ENCODE data around the gene CDKL1.
A peak's percentile ranks its signal among the peaks of the same experiment; 100 is the strongest.

The CDKL1 gene

DNA sequence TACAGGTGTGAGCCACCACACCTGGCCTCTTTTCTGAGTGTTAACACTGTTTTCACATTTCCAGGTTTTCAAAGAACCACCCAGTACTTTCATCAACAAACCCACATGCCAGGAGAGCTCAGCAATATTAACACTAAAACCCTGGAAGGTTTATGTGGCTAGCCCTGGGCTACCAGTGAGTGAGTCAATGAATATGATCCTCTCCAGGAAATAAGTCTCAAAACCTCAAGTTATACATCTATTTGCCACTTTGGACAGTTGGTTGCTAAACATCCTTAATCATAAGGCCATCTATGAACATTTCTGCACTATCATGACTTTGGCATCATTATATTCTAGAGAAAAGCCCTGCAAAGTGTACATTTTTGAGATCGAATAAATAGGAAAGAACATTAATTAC is 6.3 kb upstream of the CDKL1 start:
- peaks cover 4% of the 10 kb centered on the region for H3K4me1 ChIP-seq (ENCODE audit: control insufficient read depth, low read depth, low read length)
- no peak overlapping the region for H3K27ac ChIP-seq (ENCODE audit: low read length)
- H3K36me3 ChIP-seq (ENCODE audit: control insufficient read depth, low read depth, low read length), result no peaks in the 10 kb centered on the region
- H3K9me3 ChIP-seq (ENCODE audit: control insufficient read depth, low read depth, low read length), result no peaks in the 10 kb centered on the region
- H3K9ac ChIP-seq (ENCODE audit: low read length), result no peak overlapping the region
- H3K4me3 ChIP-seq (ENCODE audit: low read length), result no peak overlapping the region
- peaks cover 5% of the 10 kb centered on the region for H3K27me3 ChIP-seq (ENCODE audit: control insufficient read depth, insufficient read depth, low read length)

DNA sequence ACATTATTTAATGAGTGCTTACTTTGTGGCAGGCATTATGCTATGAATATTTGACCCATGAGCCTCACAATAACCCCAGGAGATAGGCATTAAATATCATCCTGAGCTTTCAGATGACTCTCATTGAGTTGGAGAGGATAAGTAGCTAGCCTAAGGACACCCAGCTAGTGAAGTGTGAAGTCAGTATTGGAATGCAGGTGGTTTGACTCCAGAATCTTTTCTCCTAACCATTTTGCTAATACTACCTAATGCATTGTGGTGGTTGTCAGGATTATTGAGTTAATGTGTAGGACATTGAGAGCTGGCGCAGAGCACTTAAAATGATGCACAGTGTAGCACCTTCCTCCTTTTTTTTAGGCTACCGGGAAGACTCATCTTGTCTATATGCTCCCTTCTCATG is 3.8 kb upstream of the CDKL1 start:
- Histone ChIP-seq H3K27me3 (ENCODE audit: control insufficient read depth, insufficient read depth, low read length) (peaks cover 24% of the 10 kb centered on the region), H3K9ac (ENCODE audit: low read length) (no peak overlapping the region), H3K4me1 (ENCODE audit: control insufficient read depth, low read depth, low read length) (peaks cover 14% of the 10 kb centered on the region), H3K27ac (ENCODE audit: low read length) (no peak overlapping the region), H3K9me3 (ENCODE audit: control insufficient read depth, low read depth, low read length) (no peaks in the 10 kb centered on the region), H3K36me3 (ENCODE audit: control insufficient read depth, low read depth, low read length) (no peaks in the 10 kb centered on the region), H3K4me3 (ENCODE audit: low read length) (no peak overlapping the region)

DNA sequence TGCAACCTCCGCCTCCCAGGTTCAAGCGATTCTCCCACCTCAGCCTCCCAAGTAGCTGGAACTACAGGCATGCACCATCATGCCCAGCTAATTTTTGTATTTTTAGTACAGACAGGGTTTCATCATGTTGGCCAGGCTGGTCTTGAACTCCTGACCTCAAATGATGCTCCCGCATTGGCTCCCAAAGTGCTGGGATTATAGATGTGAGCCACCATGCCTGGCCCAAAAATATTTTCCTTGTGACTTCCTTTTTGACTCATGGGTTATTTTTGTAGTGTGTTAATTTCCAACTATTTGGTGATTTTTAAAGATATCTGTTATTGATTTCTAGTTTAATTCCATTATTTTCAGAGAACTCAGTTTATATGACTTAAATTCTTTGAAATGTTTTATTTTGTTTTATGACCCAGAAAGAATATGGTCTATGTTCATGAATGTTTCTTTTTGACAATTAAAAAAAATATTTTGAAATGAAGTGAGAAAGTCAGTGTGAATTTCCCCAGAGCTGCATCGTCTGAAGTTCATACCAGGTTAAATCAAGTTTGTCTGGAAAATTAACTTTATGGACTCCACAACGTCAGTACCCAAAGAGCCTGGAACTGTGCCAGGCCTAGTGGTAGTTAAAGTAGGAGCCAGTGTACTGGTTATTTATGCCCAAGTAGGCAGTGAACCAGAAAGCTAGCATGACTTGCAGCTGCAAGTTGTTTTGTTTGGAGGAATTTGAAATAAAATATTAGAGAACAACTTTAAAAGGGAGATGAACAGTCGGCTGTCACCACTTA is 2.8 kb upstream of the CDKL1 start:
- H3K27ac ChIP-seq (ENCODE audit: low read length), result no peak overlapping the region

DNA sequence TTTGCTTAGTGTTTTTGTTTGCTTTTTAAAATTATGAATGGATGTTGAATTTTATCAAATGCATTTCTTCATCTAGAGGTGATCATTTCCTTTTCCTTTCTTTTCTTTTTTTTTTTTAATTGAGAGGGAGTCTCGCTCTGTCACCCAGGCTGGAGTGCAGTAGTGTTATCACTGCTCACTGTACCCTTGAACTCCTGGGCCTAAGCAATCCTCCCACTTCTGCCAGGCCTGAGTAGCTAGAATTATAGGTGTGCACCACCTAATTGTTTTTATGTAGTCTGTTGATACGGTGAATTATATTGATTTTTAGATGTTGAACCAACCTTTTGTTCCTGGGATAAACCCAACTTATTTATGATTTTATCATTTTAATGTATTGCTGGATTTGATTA is 1.5 kb upstream of the CDKL1 start:
- Histone ChIP-seq H3K4me3 (ENCODE audit: low read length) (no peak overlapping the region), H3K36me3 (ENCODE audit: control insufficient read depth, low read depth, low read length) (no peaks in the 10 kb centered on the region), H3K9me3 (ENCODE audit: control insufficient read depth, low read depth, low read length) (no peaks in the 10 kb centered on the region), H3K27ac (ENCODE audit: low read length) (no peak overlapping the region), H3K9ac (ENCODE audit: low read length) (no peak overlapping the region), H3K4me1 (ENCODE audit: control insufficient read depth, low read depth, low read length) (peaks cover 14% of the 10 kb centered on the region), H3K27me3 (ENCODE audit: control insufficient read depth, insufficient read depth, low read length) (peaks cover 28% of the 10 kb centered on the region)

More for the DNA sequence above, 2.8 kb upstream of the CDKL1 start:
- Histone ChIP-seq H3K27me3 (ENCODE audit: control insufficient read depth, insufficient read depth, low read length) (peaks cover 28% of the 10 kb centered on the region), H3K36me3 (ENCODE audit: control insufficient read depth, low read depth, low read length) (no peaks in the 10 kb centered on the region), H3K9me3 (ENCODE audit: control insufficient read depth, low read depth, low read length) (no peaks in the 10 kb centered on the region), H3K4me3 (ENCODE audit: low read length) (no peak overlapping the region), H3K4me1 (ENCODE audit: control insufficient read depth, low read depth, low read length) (peaks cover 14% of the 10 kb centered on the region), H3K9ac (ENCODE audit: low read length) (no peak overlapping the region)

DNA sequence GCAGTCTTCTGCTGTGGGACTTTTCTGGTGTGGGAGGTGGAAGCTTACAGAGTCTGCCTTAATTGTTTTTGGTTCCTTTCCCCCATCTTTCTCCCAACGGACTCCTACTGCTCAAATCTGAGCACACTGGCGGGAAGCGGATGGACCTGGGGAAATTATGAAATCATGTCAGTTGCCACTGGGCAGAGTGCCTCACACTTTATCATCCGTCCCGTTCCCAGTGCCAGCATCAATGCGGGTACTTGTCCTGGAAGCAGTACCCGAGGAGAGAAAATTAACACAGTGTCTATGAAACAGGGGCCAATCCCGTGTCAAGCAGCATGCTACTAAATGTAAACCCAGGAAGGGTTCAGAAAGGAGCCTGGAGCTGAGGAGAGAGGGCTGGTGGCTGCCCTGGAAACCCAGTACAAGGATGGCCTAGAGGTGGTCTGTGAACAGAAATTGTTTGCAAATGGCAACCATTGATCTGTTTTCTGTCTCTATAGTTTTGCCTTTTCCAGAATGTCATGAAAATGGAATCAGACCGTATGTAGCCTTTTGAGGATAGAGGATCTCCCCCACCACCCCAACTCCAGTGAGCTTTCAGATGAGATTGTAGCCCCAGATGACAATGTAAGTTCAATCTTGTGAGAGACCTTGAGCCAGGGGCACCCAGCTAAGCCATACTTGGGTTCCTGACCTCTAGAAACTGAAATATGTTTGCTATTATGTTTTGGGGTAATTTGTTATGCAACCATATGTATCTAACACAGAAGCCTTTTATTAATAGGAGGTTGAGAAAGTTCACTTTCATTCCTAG is 908 bp upstream of the CDKL1 start:
- Histone ChIP-seq H3K27ac (ENCODE audit: low read length) (no peak overlapping the region), H3K36me3 (ENCODE audit: control insufficient read depth, low read depth, low read length) (no peaks in the 10 kb centered on the region), H3K9me3 (ENCODE audit: control insufficient read depth, low read depth, low read length) (no peaks in the 10 kb centered on the region), H3K4me1 (ENCODE audit: control insufficient read depth, low read depth, low read length) (peaks cover 14% of the 10 kb centered on the region), H3K4me3 (ENCODE audit: low read length) (peak overlapping the region; percentile 68), H3K27me3 (ENCODE audit: control insufficient read depth, insufficient read depth, low read length) (peaks cover 28% of the 10 kb centered on the region), H3K9ac (ENCODE audit: low read length) (peak overlapping the region; percentile 76)

DNA sequence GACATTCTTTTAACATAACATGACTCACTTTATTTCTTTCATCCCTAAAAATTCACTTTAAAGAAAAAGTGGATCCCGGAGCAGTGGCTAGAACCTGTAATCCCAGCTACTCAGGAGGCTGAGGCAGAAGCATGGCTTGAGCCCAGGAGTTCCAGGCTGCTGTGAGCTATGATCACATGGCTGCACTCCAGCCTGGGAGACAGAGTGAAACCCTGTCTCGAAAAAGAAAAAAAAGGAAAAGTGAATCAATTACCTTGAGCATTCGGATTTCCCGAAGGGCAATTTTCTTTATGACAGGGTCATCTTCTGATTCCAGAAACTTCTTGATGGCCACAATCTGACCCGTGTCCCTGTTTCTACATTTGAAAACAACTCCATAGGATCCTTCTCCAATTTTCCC is 1.2 kb downstream of the CDKL1 start:
- Histone ChIP-seq H3K9ac (ENCODE audit: low read length) (no peak overlapping the region), H3K4me1 (ENCODE audit: control insufficient read depth, low read depth, low read length) (peaks cover 10% of the 10 kb centered on the region), H3K9me3 (ENCODE audit: control insufficient read depth, low read depth, low read length) (no peaks in the 10 kb centered on the region), H3K36me3 (ENCODE audit: control insufficient read depth, low read depth, low read length) (no peaks in the 10 kb centered on the region), H3K27ac (ENCODE audit: low read length) (no peak overlapping the region), H3K4me3 (ENCODE audit: low read length) (peak overlapping the region; percentile 68), H3K27me3 (ENCODE audit: control insufficient read depth, insufficient read depth, low read length) (peaks cover 28% of the 10 kb centered on the region)

DNA sequence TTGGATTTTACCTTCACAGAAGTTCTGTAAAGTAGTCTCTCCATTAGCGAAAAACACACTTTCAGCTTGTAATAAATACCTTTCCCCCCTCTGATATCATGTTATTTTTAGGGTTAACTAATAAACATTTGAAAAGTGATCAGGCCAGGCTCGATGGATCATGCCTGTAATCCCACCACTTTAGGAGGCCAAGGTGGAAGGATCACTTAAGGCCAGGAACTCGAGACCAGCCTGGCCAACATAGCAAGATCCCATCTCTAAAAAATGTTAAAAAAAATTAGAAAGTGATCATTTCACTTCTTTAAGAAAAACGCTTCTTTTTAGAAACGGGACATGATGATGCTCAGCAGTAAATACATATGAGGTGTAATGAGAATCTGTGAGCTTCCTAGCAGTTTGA is 2.0 kb downstream of the CDKL1 start:
- peaks cover 28% of the 10 kb centered on the region for H3K27me3 ChIP-seq (ENCODE audit: control insufficient read depth, insufficient read depth, low read length)
- H3K9ac ChIP-seq (ENCODE audit: low read length), result no peak overlapping the region
- no peaks in the 10 kb centered on the region for H3K36me3 ChIP-seq (ENCODE audit: control insufficient read depth, low read depth, low read length)
- H3K9me3 ChIP-seq (ENCODE audit: control insufficient read depth, low read depth, low read length), result no peaks in the 10 kb centered on the region
- H3K4me3 ChIP-seq (ENCODE audit: low read length), result no peak overlapping the region
- no peak overlapping the region for H3K27ac ChIP-seq (ENCODE audit: low read length)
- H3K4me1 ChIP-seq (ENCODE audit: control insufficient read depth, low read depth, low read length), result peaks cover 10% of the 10 kb centered on the region

DNA sequence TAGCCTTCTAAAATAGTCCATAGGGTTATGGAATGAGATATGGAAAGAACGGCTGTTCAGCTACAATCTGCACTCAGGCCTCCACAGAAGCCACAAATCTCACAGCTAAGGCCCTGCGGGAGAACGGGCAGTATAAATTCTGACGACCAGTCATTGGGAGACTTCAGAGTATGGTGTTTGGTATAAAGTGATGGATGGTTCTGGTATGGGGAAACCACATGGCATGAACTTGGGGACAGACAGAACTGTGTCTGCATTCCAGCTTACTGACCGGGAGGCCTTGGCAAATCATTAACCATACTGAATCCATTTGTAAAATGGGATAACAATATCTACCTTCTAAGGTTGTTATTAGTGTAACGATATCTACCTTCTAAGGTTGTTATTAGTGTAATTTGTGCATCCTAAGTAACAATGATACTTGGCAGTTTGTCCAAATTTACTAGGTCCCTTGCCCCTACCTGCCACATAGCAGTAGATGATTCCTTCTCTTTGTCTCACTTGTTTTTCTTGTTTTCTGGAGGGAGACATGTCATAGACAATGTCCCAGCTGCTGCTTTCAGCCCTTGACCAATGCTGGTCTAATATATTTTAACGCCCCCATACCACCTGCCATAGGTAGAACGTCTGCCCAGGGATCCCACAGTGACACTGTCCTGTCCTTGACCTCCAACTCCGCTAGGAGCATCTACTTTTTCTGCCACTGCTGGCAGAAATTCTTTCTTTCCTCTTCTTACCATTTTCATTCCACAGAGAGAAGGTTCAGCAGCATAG is 6.8 kb downstream of the CDKL1 start:
- H3K9me3 ChIP-seq (ENCODE audit: control insufficient read depth, low read depth, low read length), result no peaks in the 10 kb centered on the region
- no peak overlapping the region for H3K9ac ChIP-seq (ENCODE audit: low read length)
- peaks cover 6% of the 10 kb centered on the region for H3K4me1 ChIP-seq (ENCODE audit: control insufficient read depth, low read depth, low read length)
- H3K27me3 ChIP-seq (ENCODE audit: control insufficient read depth, insufficient read depth, low read length), result no peaks in the 10 kb centered on the region
- H3K36me3 ChIP-seq (ENCODE audit: control insufficient read depth, low read depth, low read length), result no peaks in the 10 kb centered on the region
- H3K4me3 ChIP-seq (ENCODE audit: low read length), result no peak overlapping the region
- no peak overlapping the region for H3K27ac ChIP-seq (ENCODE audit: low read length)

DNA sequence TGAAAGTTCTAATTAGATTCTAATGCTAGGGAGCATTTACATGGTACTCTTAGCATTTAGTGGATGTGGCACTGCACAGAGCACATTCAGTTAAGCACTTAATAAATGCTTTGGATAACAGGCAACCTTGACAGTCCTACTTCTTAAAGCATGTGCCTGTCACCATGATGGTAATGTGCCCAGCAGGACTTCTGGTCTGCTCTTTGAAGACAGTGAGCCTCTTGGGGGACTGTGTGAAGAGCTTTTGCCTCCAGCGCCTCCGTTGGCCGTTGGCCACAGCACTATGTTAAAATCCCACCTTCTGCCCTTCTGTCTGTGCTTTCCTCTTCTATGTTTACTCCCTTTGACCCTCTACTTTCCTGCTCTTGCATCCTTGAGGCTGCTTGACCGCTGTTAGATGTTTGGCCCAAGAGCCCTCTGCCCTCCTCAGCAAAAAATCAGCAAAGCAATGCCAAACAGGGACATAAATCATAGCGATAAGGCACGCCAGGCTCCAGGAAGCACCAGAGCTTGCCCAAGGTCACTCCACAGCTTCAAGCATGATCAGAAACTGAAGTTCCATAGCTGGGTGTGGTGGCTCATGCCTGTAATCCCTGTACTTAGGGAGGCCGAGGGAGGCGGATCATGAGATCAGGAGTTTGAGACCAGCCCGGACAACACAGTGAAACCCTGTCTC is 8.3 kb downstream of the CDKL1 start:
- peaks cover 6% of the 10 kb centered on the region for H3K4me1 ChIP-seq (ENCODE audit: control insufficient read depth, low read depth, low read length)
- H3K27me3 ChIP-seq (ENCODE audit: control insufficient read depth, insufficient read depth, low read length), result no peaks in the 10 kb centered on the region
- no peak overlapping the region for H3K27ac ChIP-seq (ENCODE audit: low read length)
- H3K9ac ChIP-seq (ENCODE audit: low read length), result no peak overlapping the region
- no peaks in the 10 kb centered on the region for H3K9me3 ChIP-seq (ENCODE audit: control insufficient read depth, low read depth, low read length)
- H3K4me3 ChIP-seq (ENCODE audit: low read length), result no peak overlapping the region
- H3K36me3 ChIP-seq (ENCODE audit: control insufficient read depth, low read depth, low read length), result no peaks in the 10 kb centered on the region

DNA sequence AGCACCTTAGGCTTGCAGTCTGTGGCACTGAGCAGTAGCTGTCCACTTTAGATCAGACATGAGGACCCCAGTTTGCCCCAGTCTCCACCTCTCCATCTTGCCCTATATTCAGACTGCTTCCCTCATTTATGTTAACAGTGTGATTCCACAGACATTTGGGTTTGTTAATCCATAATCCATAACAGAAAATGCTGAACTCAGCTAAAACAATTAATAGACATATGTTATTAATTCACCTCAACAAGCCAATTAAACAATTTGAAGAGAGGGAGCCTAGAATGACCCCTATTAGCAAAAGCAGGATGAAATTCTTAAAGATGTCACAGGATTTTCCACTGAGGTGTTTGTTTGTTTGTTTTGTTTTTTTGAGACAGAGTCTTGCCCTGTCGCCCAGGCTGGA is 9.1 kb downstream of the CDKL1 start:
- Histone ChIP-seq H3K36me3 (ENCODE audit: control insufficient read depth, low read depth, low read length) (no peaks in the 10 kb centered on the region), H3K9me3 (ENCODE audit: control insufficient read depth, low read depth, low read length) (no peaks in the 10 kb centered on the region), H3K27me3 (ENCODE audit: control insufficient read depth, insufficient read depth, low read length) (no peaks in the 10 kb centered on the region), H3K27ac (ENCODE audit: low read length) (no peak overlapping the region), H3K9ac (ENCODE audit: low read length) (no peak overlapping the region), H3K4me3 (ENCODE audit: low read length) (no peak overlapping the region), H3K4me1 (ENCODE audit: control insufficient read depth, low read depth, low read length) (peaks cover 6% of the 10 kb centered on the region)

DNA sequence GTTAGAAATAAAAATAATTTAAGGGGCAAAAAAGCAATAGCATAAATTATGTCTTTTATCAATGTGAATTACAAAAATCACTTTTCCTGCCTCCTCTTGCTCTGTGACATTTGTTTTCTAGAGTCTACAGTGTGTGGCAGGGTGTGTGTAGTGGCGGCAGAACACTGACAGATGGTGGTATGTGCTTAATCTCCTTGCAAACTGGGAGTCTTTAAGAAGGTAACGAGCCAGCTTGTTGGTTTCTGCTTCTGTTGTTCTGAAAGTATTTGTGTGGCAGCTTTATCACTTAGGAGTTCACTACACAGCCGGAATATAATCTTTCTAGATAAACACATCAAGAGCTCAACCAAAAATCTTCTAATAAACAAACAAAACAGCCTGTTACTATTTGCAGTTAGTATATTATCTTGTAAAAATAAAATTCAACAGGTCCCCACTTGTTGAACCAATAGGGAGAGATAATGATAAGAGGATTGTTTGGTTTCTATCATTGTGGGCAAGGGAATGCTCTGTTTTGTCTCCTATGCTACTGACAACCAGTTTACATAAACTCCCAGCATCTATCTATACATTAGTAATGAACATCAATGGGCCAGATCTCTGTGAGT is 13.0 kb downstream of the CDKL1 start:
- H3K9ac ChIP-seq (ENCODE audit: low read length), result no peak overlapping the region
- H3K9me3 ChIP-seq (ENCODE audit: control insufficient read depth, low read depth, low read length), result no peaks in the 10 kb centered on the region
- H3K27me3 ChIP-seq (ENCODE audit: control insufficient read depth, insufficient read depth, low read length), result no peaks in the 10 kb centered on the region
- no peaks in the 10 kb centered on the region for H3K36me3 ChIP-seq (ENCODE audit: control insufficient read depth, low read depth, low read length)
- no peak overlapping the region for H3K27ac ChIP-seq (ENCODE audit: low read length)
- H3K4me1 ChIP-seq (ENCODE audit: control insufficient read depth, low read depth, low read length), result peaks cover 6% of the 10 kb centered on the region
- no peak overlapping the region for H3K4me3 ChIP-seq (ENCODE audit: low read length)

Measured in iPS-18a (cell line).